ENCODE data around the gene ZNF324.
"Not testable (repeated sequence)": the region's sequence is repeated elsewhere in the genome, so short reads cannot be mapped to it uniquely, and the experiment has no call there.

Gene ZNF324

GRCh38 chr19:58466760-58467589 lies at the start of gene ZNF324:
TSS of gene ZNF324 (plus strand) at chr19:58467080. CDS start at chr19:58469186, 2,106 bp downstream.
- peak; percentile 95 for DNase-seq

GRCh38 chr19:58428617-58429016 lies 38.3 kb upstream of the ZNF324 start:
- no peak for DNase-seq

- DNase-seq, result no peak
Observed at GRCh38 chr19:58429745-58430144, 37.1 kb upstream of the ZNF324 start.

- no peak for DNase-seq
Observed at GRCh38 chr19:58434217-58434616, 32.7 kb upstream of the ZNF324 start.

- DNase-seq, result peak; percentile 99
Observed at GRCh38 chr19:58439576-58440554, 27.0 kb upstream of the ZNF324 start, which contains the start of gene ZNF132. TSS of gene ZNF132 (minus strand) at chr19:58440153. CDS start at chr19:58439821, 332 bp downstream.

- DNase-seq, result no peak
Observed at GRCh38 chr19:58440556-58440955, 26.3 kb upstream of the ZNF324 start.

- DNase-seq, result not testable (repeated sequence)
Observed at GRCh38 chr19:58442986-58443385, 23.9 kb upstream of the ZNF324 start.

GRCh38 chr19:58448860-58449259 lies 18.0 kb upstream of the ZNF324 start:
- not testable (repeated sequence) for DNase-seq

GRCh38 chr19:58449980-58450379 lies 16.9 kb upstream of the ZNF324 start:
- not testable (repeated sequence) for DNase-seq

GRCh38 chr19:58450856-58451357 lies 16.0 kb upstream of the ZNF324 start:
- peak; percentile 88 for DNase-seq

- peak; percentile 98 for DNase-seq
Observed at GRCh38 chr19:58451358-58452101, 15.3 kb upstream of the ZNF324 start, which contains the start of gene ZNF324B. TSS of gene ZNF324B (plus strand) at chr19:58451622. CDS start at chr19:58453702, 2,080 bp downstream.

- no peak for DNase-seq
Observed at GRCh38 chr19:58453743-58454142, 13.1 kb upstream of the ZNF324 start.

GRCh38 chr19:58455306-58455705 lies 11.6 kb upstream of the ZNF324 start:
- no peak for DNase-seq

- DNase-seq, result no peak
Observed at GRCh38 chr19:58456111-58456510, 10.8 kb upstream of the ZNF324 start.

GRCh38 chr19:58460039-58460438 lies 6.8 kb upstream of the ZNF324 start:
- no peak for DNase-seq

- DNase-seq, result no peak
Observed at GRCh38 chr19:58466089-58466759, 656 bp upstream of the ZNF324 start.

- DNase-seq, result no peak
Observed at GRCh38 chr19:58468216-58468839, 1.4 kb downstream of the ZNF324 start.

GRCh38 chr19:58469241-58470013 lies 2.5 kb downstream of the ZNF324 start:
- DNase-seq, result no peak

- not testable (repeated sequence) for DNase-seq
Observed at GRCh38 chr19:58470837-58471543, 4.1 kb downstream of the ZNF324 start.

GRCh38 chr19:58471736-58472135 lies 4.9 kb downstream of the ZNF324 start:
- no peak for DNase-seq
